Temporal lobe (tissue), 1 donor: Measurements from ENCODE around the gene SLC10A4. TPM values are rescaled to one million over a fixed set of nuclear protein-coding genes. Genes with fewer than 3 reads are reported as not detected.

Experiments
- total RNA-seq: library from RNA; depleted of rRNA; stranded (reverse); fragments of >200 nt; gene quantifications from one replicate; pipeline ENCODE4 v1.2.3, GENCODE V29; 2014

The SLC10A4 gene
- total RNA-seq, 1 donor from 2014 or later, result 5.2 TPM

Other genes with a start within 250 kb of the SLC10A4 start
- gene TEC, start 213.5 kb upstream of the SLC10A4 start, total RNA-seq, result 2.0 TPM
- 103 TPM for gene SLAIN2, start 141.8 kb upstream of the SLC10A4 start, total RNA-seq
- 0.25 TPM for gene ZAR1, start 6.9 kb downstream of the SLC10A4 start, total RNA-seq